Progenitor cell of endocrine pancreas (in vitro differentiated cells): ENCODE results near the gene KRTAP24-1. TPM values are rescaled to one million over a fixed set of nuclear protein-coding genes. Genes with fewer than 3 reads are reported as not detected.
A peak's percentile ranks its signal among the peaks of the same experiment; 100 is the strongest.

Source experiments
- DNase-seq: peaks from one replicate; pipeline ENCODE4 v3.0.0; 2021; ENCODE audit warnings: low spot score; ENCODE audit not compliant: unreplicated experiment
- H3K27ac Mint-ChIP-seq: 2 replicates; pipeline ENCODE4 v1.8.0; 2021; ENCODE audit warnings: mild to moderate bottlenecking, moderate library complexity, mixed read lengths
- H3K27me3 Mint-ChIP-seq: 2 replicates; pipeline ENCODE4 v1.8.0; 2021; ENCODE audit warnings: mixed read lengths
- H3K36me3 Mint-ChIP-seq: 2 replicates; pipeline ENCODE4 v1.8.0; 2022; ENCODE audit warnings: mixed read lengths; ENCODE audit not compliant: insufficient read depth
- H3K4me1 Mint-ChIP-seq: 2 replicates; pipeline ENCODE4 v1.8.0; 2021; ENCODE audit warnings: low read depth, mixed read lengths
- H3K4me3 Mint-ChIP-seq: 2 replicates; pipeline ENCODE4 v1.8.0; 2021; ENCODE audit warnings: low read depth, mild to moderate bottlenecking, moderate library complexity, mixed read lengths
- H3K9me3 Mint-ChIP-seq: 2 replicates; pipeline ENCODE4 v1.8.0; 2021; ENCODE audit warnings: low read depth, mixed read lengths
- total RNA-seq: library from RNA; stranded (reverse); gene quantifications from 2 replicates; pipeline ENCODE4 v1.2.1, GENCODE V29; 2021
- TF ChIP-seq, protein P1 (sequence below): fragments of 200-600 bp; sonication (generic); IDR thresholded peaks from one replicate; pipeline ENCODE4 v1.5.0; 2021; ENCODE audit warnings: antibody characterized with exemption, mild to moderate bottlenecking; ENCODE audit not compliant: unreplicated experiment

KRTAP24-1 gene
- total RNA-seq, 1 donor from 2014 or later = not detected

DNA sequence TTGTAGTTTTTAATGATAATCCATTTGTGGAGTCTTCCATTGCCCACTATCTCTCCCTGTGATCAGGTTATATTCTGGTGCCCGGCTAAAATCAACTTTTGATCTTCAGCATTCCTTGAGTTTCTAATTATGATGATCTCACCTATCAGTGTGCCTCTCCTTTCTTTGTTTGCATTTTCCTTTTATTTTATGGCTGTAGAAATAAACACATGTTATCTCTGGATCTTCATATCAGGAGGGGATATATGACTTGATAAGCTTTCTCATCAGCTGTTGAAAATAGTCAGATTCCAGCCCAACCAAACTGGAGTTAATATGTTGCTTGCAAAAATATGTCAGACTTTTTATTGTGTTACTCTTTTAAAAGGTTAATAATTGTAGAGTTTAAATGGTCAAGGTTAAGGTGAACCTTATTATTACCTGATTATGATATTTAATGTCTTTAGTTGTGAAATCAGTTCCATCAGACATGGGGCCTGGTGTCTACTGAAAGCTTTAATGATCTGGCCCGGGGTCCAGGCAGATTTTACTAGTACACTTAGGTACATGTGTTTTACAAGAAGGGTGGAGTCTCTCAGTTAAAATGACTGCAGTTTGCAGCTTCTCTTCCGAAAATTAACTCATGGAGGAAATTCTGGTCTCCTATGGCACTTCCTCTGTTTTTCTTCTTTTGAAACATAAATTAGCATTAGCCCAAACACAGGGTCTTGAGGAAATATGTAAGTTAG, 12.8 kb downstream of the KRTAP24-1 start:
- no peak overlapping the region for H3K4me3 Mint-ChIP-seq
- H3K4me1 Mint-ChIP-seq = no peaks in the 10 kb centered on the region
- H3K36me3 Mint-ChIP-seq = no peaks in the 10 kb centered on the region
- no peak overlapping the region for H3K27ac Mint-ChIP-seq
- H3K27me3 Mint-ChIP-seq = no peaks in the 10 kb centered on the region
- no peak for DNase-seq
- TF ChIP-seq, protein P1, sequence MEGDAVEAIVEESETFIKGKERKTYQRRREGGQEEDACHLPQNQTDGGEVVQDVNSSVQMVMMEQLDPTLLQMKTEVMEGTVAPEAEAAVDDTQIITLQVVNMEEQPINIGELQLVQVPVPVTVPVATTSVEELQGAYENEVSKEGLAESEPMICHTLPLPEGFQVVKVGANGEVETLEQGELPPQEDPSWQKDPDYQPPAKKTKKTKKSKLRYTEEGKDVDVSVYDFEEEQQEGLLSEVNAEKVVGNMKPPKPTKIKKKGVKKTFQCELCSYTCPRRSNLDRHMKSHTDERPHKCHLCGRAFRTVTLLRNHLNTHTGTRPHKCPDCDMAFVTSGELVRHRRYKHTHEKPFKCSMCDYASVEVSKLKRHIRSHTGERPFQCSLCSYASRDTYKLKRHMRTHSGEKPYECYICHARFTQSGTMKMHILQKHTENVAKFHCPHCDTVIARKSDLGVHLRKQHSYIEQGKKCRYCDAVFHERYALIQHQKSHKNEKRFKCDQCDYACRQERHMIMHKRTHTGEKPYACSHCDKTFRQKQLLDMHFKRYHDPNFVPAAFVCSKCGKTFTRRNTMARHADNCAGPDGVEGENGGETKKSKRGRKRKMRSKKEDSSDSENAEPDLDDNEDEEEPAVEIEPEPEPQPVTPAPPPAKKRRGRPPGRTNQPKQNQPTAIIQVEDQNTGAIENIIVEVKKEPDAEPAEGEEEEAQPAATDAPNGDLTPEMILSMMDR = no peak
- H3K9me3 Mint-ChIP-seq = peaks cover 7% of the 10 kb centered on the region

DNA sequence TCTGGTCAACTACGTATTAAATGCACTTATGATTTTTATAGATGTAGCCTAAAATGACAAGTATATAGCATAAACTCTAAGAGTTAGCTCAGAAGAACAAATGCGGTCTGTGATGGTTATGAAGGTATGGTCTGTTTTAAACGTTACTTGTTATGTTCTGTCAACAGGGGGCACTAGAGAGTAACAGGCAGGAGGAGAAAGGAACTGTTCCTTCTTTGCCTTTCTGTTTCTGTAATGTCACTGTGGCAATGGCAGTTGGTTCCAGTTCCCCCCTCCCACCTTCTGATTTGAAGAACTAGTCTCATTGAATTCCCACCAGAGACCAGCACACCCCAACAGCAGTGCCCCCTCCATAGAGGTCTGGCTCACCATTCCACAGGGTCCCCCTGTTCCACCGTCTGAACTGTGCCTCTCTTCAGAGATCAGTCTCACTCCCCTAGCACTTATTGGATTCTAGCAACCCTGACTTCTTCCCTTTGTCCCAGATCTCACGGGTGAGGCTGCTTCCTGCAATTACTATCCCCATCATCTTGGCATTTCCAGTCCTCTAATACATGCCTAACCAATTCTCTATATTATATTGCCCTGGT, 14.0 kb downstream of the KRTAP24-1 start:
- no peak for DNase-seq
- Mint-ChIP-seq H3K27me3 (no peaks in the 10 kb centered on the region), H3K9me3 (peaks cover 7% of the 10 kb centered on the region), H3K27ac (no peak overlapping the region), H3K36me3 (no peaks in the 10 kb centered on the region), H3K4me3 (no peak overlapping the region), H3K4me1 (no peaks in the 10 kb centered on the region)
- TF ChIP-seq, protein P1 = peak; percentile 36

DNA sequence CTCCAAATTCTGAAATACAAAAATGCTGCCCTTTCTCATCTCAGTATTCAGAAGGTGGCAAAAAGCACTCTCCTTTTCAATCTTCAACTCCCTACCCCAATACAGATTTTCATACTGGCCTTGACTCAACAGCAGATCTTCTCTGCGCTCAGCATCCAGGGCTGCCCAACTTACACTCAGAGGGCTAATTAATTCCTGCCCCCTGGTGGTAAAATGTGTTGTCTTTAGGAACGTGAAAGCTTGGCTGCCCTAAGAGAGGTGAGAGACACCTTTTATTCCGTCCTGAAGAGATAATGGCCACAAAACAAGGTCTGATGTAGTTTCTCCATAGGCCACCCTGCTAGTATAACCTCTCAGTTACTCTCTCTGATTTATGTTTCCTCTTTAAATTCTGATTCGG, 25.0 kb downstream of the KRTAP24-1 start:
- Mint-ChIP-seq H3K27me3 (no peaks in the 10 kb centered on the region), H3K27ac (no peak overlapping the region), H3K4me1 (no peaks in the 10 kb centered on the region), H3K4me3 (no peak overlapping the region), H3K36me3 (no peaks in the 10 kb centered on the region), H3K9me3 (no peaks in the 10 kb centered on the region)
- TF ChIP-seq, protein P1 = peak; percentile 58
- no peak for DNase-seq

DNA sequence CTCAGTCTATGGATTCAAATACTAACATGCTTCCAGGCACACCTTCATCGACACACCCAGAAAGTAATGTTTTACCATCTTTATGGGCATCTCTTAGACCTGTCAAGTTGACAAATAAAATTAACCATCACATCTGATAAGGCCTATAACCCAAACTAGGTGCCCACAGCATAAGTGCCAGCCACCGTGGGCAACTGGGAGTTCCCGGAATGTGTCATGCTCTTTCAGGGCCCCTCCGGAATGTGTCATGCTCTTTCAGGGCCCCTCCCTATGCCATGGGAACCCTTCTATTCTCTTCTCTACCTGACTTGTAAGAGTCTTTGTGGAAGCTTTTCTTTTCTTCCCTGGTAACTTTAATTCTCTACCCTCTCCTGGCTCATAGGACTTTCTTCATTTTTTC, 26.6 kb downstream of the KRTAP24-1 start:
- Mint-ChIP-seq H3K4me3 (no peak overlapping the region), H3K4me1 (no peaks in the 10 kb centered on the region), H3K27me3 (no peaks in the 10 kb centered on the region), H3K9me3 (no peaks in the 10 kb centered on the region), H3K36me3 (no peaks in the 10 kb centered on the region), H3K27ac (peak overlapping the region; percentile 27)
- TF ChIP-seq, protein P1 = no peak
- DNase-seq = no peak

DNA sequence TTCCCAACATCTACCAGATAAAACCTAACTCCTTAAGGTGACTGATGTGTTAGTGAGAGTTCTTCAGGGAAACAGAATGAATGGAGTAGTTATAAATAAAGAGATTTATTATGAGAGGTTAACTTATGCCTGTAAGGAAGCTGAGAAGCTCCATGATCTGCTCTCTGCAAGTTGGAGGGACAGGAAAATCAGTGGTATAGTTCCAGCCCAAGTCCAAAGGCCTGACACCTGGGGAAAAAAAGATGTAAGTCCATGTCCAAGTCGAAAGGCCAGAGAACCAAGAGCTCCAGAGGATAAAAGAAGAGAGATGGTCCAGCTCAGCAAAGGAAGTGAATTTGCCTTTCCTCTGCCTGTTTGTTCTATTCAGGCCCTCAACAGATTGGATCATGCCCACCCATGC, 27.1 kb downstream of the KRTAP24-1 start:
- Mint-ChIP-seq H3K27me3 (no peaks in the 10 kb centered on the region), H3K9me3 (no peaks in the 10 kb centered on the region), H3K27ac (no peak overlapping the region), H3K36me3 (no peaks in the 10 kb centered on the region), H3K4me1 (no peaks in the 10 kb centered on the region), H3K4me3 (no peak overlapping the region)
- TF ChIP-seq, protein P1 = no peak
- no peak for DNase-seq
